Measurements from ENCODE around the gene DNAI1.

DNAI1 gene

GRCh38 chr9:34546102-34546833 is 87.7 kb downstream of the DNAI1 start:
- DNase-seq, result no peak

GRCh38 chr9:34546834-34547827 is 88.5 kb downstream of the DNAI1 start:
- DNase-seq, result peak; percentile 77

- peak; percentile 53 for DNase-seq
These were observed 89.5 kb downstream of the DNAI1 start for GRCh38 chr9:34547960-34548611.

GRCh38 chr9:34549407-34549732 is 90.8 kb downstream of the DNAI1 start:
- no peak for DNase-seq

GRCh38 chr9:34550016-34550680 is 91.5 kb downstream of the DNAI1 start:
- DNase-seq, result no peak

GRCh38 chr9:34550681-34551270 is 92.2 kb downstream of the DNAI1 start:
- DNase-seq, result no peak

GRCh38 chr9:34551751-34552605 is 93.4 kb downstream of the DNAI1 start:
- DNase-seq, result no peak

- no peak for DNase-seq
These were observed 94.0 kb downstream of the DNAI1 start for GRCh38 chr9:34552606-34552981.

GRCh38 chr9:34552986-34553385 is 94.4 kb downstream of the DNAI1 start:
- no peak for DNase-seq

GRCh38 chr9:34553511-34554021 is 95.0 kb downstream of the DNAI1 start:
- no peak for DNase-seq

- DNase-seq, result peak; percentile 49
These were observed 95.8 kb downstream of the DNAI1 start for GRCh38 chr9:34554211-34555001.

- no peak for DNase-seq
These were observed 96.4 kb downstream of the DNAI1 start for GRCh38 chr9:34555002-34555348.

GRCh38 chr9:34555500-34555899 is 96.9 kb downstream of the DNAI1 start:
- DNase-seq, result no peak

- no peak for DNase-seq
These were observed 97.4 kb downstream of the DNAI1 start for GRCh38 chr9:34555936-34556525.

- no peak for DNase-seq
These were observed 98.3 kb downstream of the DNAI1 start for GRCh38 chr9:34556949-34557348.

- DNase-seq, result no peak
These were observed 99.1 kb downstream of the DNAI1 start for GRCh38 chr9:34557426-34558321.

GRCh38 chr9:34558364-34558763 is 99.8 kb downstream of the DNAI1 start:
- no peak for DNase-seq

- DNase-seq, result no peak
These were observed 100.5 kb downstream of the DNAI1 start for GRCh38 chr9:34558919-34559623.

Data from fibroblast of skin of back (primary cell).